DMS153 treated with DMSO at 0.1 percent for 48 hours (cell line): Measurements from ENCODE around the gene SRXN1.

Experiments used
- DNase-seq: peaks from one replicate; lab custom pipeline; 2025; ENCODE audit not compliant: unreplicated experiment; lab: John Stamatoyannopoulos, UW

SRXN1 gene

DNA sequence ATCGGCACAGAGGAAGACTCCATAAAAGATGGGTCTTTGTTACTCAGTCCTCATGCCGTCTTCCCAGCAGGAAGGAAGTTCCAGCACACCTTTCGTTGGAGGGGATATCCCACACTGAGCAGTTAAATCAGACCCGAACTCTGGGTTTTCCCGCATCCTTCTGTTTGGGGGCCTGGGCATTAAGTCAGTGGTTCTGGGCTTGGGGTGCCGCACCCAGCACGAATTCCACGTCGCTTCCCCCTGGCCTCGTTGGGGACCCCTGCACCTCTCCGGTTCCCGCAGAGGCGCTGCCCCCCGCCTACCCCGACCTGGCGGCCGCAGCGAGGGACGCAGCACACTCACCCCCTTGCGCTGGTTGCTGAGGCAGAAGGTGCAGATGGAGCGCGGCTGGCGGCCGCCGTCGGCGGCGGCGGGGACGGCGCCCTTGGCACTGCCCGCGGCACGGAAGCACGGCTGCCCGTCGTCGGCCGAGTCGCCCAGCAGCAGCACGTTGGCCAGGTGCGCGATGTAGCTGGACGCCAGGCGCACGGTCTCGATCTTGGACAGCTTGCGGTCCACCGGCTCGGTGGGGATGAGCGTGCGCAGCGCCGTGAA lies 43.5 kb downstream of the SRXN1 start:
- no peak for DNase-seq

DNA sequence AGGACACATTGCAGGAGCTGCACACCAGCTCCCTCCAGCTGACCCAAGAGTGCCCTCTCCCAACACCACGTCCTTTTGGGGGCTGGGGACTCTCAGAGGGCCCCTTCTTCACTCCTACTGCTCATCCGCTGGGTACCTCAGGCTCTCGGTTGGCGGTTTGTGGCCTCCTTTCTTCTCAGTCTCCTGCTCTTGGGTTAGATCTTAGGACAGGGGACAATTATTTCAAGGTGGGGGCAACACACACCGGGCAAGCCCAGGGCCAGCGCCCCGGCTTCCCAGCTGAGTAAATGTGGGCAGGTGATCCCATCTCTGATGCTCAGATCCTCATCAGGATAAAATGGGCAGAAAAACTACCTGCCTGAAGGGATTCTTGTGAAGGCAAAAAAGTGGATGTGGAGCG lies 44.0 kb downstream of the SRXN1 start:
- no peak for DNase-seq

DNA sequence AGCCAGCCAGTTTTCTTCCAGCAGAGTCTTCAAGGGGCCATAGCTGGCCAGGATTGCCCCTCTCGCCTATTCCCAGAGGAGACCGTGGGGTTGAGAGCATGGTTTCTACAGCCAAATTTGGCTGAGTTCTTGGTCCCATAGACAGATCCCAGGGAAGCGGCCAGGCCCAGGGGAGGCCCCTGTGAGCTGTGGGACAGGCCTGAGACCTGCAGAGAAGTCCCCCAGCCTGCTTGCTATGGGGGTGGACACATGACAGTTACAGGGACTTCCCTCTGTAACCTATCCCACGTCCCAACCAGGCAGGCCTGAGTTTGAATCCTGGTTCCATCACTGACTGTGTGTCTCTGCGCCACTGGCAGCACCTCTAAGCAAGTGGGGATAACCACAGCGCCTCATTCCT lies 45.5 kb downstream of the SRXN1 start:
- DNase-seq = no peak

DNA sequence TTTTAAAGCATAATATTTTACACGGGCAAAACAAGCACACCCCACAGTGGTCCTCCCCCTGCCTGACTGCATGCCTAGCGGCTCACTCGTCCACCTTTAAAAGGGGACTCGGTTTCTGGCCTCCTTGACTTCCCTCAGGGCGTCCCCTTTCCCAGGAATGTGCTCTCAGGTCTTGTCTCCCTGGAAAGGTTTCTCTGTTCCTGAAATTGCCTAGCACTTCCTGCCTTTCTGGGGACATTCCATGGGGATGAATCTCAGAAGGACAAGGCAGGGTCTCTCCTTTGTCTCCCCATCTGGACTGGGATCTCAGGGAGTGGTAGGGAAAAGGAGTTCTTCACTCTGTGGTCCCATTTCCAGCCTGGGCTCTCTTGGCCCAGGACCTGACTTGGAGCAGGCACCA lies 47.8 kb downstream of the SRXN1 start:
- no peak for DNase-seq

DNA sequence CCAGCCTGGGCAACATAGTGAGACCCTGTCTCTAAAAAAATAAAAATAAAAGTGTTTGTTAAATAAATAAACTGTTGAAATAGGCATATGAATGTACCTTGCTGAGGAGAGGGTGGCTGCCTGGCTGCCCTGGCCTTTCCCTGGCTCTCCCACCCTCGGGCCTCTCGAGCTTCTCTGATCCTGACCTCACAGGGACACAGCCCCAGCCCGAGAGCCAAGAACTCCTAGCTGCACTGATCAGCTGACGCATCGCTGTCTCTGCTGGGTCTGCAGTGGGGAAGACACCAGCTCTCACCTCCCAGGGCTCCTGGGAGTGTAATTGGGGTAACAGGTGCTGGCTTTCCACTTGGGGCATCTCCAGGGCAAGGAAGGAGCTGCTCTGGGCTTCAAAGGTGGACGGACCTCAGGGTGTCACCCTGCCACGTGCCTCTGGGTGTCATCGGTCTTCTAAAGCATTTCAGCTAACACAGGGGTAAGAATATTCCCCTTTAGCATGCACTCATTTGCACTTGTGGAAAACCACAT lies 49.8 kb downstream of the SRXN1 start:
- no peak for DNase-seq

DNA sequence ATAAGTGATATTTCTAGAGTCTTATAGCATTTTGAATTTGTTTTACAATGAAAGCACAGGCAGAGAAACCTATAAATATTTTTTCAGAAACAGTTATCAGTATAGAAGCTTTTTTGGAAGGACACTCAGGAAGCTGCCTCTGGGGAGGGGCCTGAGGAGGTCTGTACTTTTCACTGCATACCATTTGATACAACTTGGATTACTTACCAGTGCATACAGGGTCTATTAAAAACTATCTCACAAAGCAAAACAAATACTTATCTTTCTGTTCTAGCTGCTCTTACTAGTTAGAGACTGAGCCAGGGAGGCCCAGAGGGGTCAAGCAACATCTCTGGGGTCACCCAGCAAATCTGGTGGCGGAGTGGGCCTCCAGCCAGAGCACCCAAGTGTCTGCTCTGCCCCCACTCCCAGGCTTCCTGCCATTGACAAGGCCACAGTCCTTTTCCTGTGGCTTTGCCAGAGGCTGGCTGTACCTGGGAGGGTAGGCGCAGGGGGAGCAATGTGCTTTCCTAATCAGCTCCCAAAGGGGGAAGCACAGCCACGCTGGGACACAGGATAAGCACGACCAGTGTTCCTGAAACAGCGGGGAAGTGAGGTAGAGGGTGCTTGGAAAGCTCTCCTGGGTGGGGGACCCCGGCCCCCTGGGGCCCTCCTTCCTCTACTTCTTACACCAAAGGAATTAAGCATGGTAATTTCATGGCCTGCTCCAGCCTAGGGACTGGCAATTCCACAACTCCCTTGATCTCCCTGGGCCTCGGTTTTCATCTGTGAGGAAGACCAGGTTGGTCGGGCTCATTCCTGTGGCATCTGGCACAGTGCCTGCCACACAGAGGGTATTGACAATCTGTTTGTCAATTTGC lies 50.7 kb downstream of the SRXN1 start:
- DNase-seq = no peak

DNA sequence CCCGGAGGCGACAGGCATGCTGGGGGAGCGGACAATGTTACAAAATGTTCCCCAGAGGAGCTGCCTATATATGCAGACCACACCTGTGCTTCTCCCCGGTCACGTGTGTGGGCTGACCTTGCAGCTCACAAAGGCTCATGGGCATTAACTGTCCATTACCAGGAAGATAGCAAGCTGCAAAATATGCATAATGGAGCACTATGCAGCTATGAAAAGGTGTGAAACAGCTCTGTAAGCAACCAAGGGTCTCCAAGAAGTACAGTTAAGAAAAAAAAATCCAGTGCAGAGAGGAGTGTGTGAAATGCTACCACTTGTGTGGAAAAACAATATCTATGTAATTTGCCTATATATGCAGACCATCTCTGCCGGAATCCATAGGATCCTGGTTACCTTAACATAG lies 52.3 kb downstream of the SRXN1 start:
- no peak for DNase-seq

DNA sequence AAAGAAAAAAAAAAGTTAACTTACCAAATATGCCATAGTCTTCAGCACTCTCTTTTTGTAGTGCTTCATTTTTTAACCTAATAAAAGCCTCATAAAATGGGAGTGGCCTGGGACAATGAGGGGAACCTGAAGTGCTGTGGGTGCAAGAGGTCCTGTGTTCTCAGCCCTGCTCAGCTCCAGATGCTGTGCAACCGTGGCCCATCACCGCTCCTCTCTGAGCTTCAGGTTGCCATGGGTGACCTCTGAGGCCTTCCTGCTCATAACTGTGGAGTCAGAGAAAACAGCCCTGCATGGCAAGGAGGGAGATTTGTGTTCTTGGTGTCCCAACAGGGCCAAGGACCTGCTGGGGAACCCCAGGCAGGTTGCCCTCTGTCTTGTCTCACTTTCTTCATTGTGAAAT lies 52.9 kb downstream of the SRXN1 start:
- no peak for DNase-seq

DNA sequence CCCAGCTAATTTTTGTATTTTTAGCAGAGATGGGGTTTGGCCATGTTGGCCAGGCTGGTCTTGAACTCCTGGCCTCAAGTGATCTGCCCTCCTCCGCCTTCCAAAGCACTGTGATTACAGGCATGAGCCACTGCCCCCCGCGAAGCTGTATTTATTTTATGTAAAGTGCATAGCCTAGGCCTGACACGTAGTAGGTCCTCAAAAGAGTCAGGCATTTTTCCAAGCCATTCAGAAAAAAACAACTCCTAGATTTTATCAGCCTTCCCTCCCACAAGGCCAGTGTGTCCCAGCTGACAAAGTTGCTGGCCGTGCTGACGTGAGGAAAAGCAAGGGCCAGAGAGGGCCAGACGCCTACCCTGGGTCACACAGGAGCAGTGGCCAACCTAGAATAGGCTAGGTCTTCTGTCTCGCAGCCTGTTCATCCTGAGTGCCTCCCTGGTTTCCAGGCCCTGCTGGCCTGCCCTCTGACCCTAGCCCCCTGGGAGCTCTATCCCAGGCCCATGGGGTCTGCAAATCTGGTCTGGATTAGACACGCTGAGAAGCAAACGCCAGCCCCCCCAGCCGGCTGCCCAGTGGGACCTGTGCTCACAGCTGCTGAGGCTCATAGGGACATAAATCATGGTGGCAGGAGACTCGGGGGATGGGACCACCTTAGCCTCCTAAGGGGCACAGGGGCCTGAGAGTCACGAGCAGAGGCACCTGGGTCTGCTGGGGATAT lies 54.7 kb downstream of the SRXN1 start:
- no peak for DNase-seq

DNA sequence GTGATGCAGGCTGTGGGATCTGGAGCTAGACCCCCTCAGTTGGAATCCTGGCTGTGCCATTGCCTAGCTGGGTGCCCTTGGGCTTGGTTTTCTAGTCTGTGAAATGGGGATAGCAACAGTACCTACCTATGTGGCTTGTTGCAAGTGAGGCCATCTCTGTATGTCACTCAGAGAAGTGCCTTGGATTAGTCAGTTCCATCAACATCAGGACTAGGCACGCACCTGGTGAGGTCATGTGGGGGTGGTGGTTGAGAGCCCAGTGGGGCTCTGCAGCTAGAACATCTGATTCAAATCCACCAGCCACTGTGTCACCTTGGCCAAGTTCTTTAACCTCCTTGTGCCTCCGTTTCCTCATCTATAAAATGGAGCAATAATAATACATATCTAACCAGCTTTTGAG lies 55.4 kb downstream of the SRXN1 start:
- DNase-seq = no peak
